ENCODE results near the gene PRR23E.

- no peak for TF ChIP-seq POLR2AphosphoS5 (IDR thresholded peaks at IDR 0.05; ENCODE audit: low read depth, low read length)
- TF ChIP-seq TAF1 (IDR thresholded peaks at IDR 0.05; ENCODE audit: borderline replicate concordance, insufficient read depth, low read length): no peak
- no peak for TF ChIP-seq SIN3A (IDR thresholded peaks at IDR 0.05; ENCODE audit: borderline replicate concordance, insufficient read depth, low read length)
- no peak for TF ChIP-seq REST (IDR thresholded peaks at IDR 0.05; ENCODE audit: insufficient read depth in 1 of 2, low read depth in 2 of 2, low read length in 2 of 2)
- no peak for TF ChIP-seq FOXP2 (optimal IDR thresholded peaks at IDR 0.05; ENCODE audit: borderline replicate concordance, extremely low read depth, extremely low read length, insufficient read depth)
These were observed 35.9 kb downstream of the PRR23E start for GRCh38 chr3:127228866-127229265.

Measured in PFSK-1 (cell line).